Neuron (in vitro differentiated cells): ENCODE measurements around the gene SGMS1.
"Not testable (repeated sequence)": the region's sequence is repeated elsewhere in the genome, so short reads cannot be mapped to it uniquely, and the experiment has no call there.

ENCODE experiments used
- H2AFZ ChIP-seq: one replicate; pipeline ENCODE4 v1.6.1; 2013; ENCODE audit warnings: low read depth, mild to moderate bottlenecking, inconsistent platforms, low read length, moderate library complexity
- H3K27me3 ChIP-seq: one replicate; pipeline ENCODE4 v1.6.1; 2013; ENCODE audit warnings: low read length; ENCODE audit not compliant: insufficient read depth
- H3K36me3 ChIP-seq: one replicate; pipeline ENCODE4 v1.6.1; 2013; ENCODE audit warnings: low read length; ENCODE audit not compliant: insufficient read depth
- H3K4me1 ChIP-seq: one replicate; pipeline ENCODE4 v1.6.1; 2013; ENCODE audit warnings: low read length; ENCODE audit not compliant: insufficient read depth
- H3K4me3 ChIP-seq: 2 replicates; pipeline ENCODE4 v1.5.1; 2013; ENCODE audit warnings: mild to moderate bottlenecking, low read length, moderate library complexity
- H3K9me3 ChIP-seq: one replicate; pipeline ENCODE4 v1.6.1; 2013; ENCODE audit warnings: low read length

Gene SGMS1

DNA sequence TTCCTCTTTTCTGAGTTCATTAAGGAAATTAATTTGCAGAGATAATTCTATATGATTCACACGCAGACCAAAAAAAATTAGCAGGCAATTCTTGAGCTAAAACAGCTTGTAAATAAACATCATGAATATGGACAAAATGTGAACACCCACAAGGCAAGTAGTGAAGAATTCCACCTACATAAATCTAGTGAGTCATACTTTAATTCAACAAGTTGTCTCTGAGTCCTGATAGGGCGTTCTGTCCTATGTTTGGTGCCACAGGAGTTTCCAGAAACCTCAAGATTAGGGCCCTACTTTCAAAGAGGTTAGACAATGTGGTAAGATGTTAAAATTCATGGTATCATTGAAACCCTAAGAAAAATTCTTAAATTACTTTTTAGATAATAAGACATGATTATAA is 122.3 kb downstream of the SGMS1 start:
- no peaks in the 10 kb centered on the region for H3K9me3 ChIP-seq
- no peak overlapping the region for H3K4me3 ChIP-seq
- H3K4me1 ChIP-seq: no peaks in the 10 kb centered on the region
- H3K27me3 ChIP-seq: no peaks in the 10 kb centered on the region
- no peaks in the 10 kb centered on the region for H3K36me3 ChIP-seq
- no peak overlapping the region for H2AFZ ChIP-seq

- H3K36me3 ChIP-seq: no peaks in the 10 kb centered on the region
- H3K4me1 ChIP-seq: no peaks in the 10 kb centered on the region
Measured at GRCh38 chr10:50498465-50498864, 125.3 kb downstream of the SGMS1 start.

GRCh38 chr10:50497758-50498157 is 126.0 kb downstream of the SGMS1 start:
- H3K27me3 ChIP-seq: no peaks in the 10 kb centered on the region
- no peak overlapping the region for H2AFZ ChIP-seq
- H3K36me3 ChIP-seq: no peaks in the 10 kb centered on the region
- H3K4me3 ChIP-seq: no peak overlapping the region
- no peaks in the 10 kb centered on the region for H3K4me1 ChIP-seq
- no peaks in the 10 kb centered on the region for H3K9me3 ChIP-seq

More at GRCh38 chr10:50498465-50498864, 125.3 kb downstream of the SGMS1 start:
- H2AFZ ChIP-seq: no peak overlapping the region
- no peaks in the 10 kb centered on the region for H3K27me3 ChIP-seq
- no peaks in the 10 kb centered on the region for H3K9me3 ChIP-seq
- H3K4me3 ChIP-seq: no peak overlapping the region

GRCh38 chr10:50496228-50496627 is 127.5 kb downstream of the SGMS1 start:
- Histone ChIP-seq H3K9me3 (no peaks in the 10 kb centered on the region), H3K27me3 (no peaks in the 10 kb centered on the region), H3K4me3 (no peak overlapping the region), H3K4me1 (no peaks in the 10 kb centered on the region), H3K36me3 (no peaks in the 10 kb centered on the region), H2AFZ (no peak overlapping the region)

- no peaks in the 10 kb centered on the region for H3K4me1 ChIP-seq
- H3K36me3 ChIP-seq: no peaks in the 10 kb centered on the region
- H3K27me3 ChIP-seq: no peaks in the 10 kb centered on the region
- H3K9me3 ChIP-seq: no peaks in the 10 kb centered on the region
- H3K4me3 ChIP-seq: no peak overlapping the region
- no peak overlapping the region for H2AFZ ChIP-seq
Measured at GRCh38 chr10:50490241-50490640, 133.5 kb downstream of the SGMS1 start.

GRCh38 chr10:50484550-50484949 is 139.2 kb downstream of the SGMS1 start:
- not testable (repeated sequence) for H2AFZ ChIP-seq, H3K4me3 ChIP-seq, H3K36me3 ChIP-seq, H3K27me3 ChIP-seq, H3K9me3 ChIP-seq, H3K4me1 ChIP-seq

DNA sequence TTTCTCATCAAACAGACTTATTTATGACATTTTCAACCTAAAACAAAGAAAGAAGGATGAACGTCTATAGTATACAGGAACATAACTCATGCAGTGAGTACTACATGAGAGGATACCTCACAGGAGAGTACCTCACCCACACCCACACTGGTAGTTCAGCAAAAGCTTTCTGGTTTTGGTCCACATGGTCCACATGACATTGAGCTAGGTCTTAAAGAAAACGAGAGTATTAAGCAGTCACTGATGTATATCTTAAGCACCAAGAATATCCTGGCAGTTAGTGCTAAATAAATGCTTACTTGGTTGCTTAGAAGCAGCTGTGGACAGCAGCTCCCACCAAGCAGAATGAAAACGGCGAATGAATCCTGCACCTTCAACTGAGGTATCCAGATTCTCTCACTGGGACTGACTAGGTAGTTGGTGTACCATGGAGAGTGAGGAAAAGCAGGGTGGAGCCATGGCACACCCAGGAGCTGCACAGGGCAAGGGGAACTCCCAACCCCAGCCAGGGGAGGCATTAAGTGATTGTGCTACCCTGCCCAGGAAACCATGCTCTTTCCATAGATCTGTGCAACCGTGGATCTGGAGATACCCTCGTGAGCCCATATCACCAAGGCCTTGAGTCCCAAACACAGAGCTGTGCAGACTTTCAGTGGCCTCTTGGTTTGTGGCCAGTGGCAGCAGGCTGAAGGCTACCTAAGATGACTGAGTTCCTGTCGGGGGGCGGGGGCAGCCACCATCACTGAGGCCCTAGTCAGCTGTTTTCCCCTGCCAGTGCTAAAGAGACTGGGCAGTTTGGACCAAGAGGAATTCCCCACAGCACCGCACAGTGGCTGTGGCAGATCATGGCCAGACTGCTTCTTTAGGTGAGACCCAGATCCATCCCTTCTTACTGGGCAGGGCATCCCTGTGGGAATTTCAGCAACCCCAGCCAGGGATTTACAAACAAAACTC is 143.4 kb downstream of the SGMS1 start:
- Histone ChIP-seq H3K9me3 (peaks cover 10% of the 10 kb centered on the region), H2AFZ (no peak overlapping the region), H3K4me1 (no peaks in the 10 kb centered on the region), H3K4me3 (no peak overlapping the region), H3K36me3 (no peaks in the 10 kb centered on the region), H3K27me3 (no peaks in the 10 kb centered on the region)

GRCh38 chr10:50477287-50478203 is 146.2 kb downstream of the SGMS1 start:
- Histone ChIP-seq H3K9me3 (peaks cover 8% of the 10 kb centered on the region), H2AFZ (no peak overlapping the region), H3K27me3 (no peaks in the 10 kb centered on the region), H3K36me3 (no peaks in the 10 kb centered on the region), H3K4me3 (no peak overlapping the region), H3K4me1 (no peaks in the 10 kb centered on the region)

DNA sequence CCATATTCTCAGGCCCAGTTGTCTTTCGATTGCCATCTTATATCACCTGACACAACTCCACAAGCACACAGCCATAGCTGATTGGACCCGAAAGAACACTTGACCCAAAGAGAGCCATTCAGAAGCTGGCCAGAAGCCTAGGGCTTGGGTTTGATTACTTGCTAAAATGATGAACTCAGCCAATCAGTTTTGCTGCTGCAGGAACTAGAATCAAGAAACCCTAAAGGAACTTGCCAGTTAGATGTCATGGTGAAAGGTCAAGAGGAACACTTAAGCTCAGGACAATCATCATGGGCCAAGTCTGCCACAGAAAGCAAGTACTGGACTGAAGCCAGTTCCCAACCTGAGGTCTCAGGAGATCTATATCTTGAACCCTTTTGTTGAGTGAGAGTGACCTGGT is 150.0 kb downstream of the SGMS1 start:
- no peaks in the 10 kb centered on the region for H3K4me1 ChIP-seq
- H3K4me3 ChIP-seq: no peak overlapping the region
- no peaks in the 10 kb centered on the region for H3K36me3 ChIP-seq
- H2AFZ ChIP-seq: no peak overlapping the region
- no peaks in the 10 kb centered on the region for H3K9me3 ChIP-seq
- no peaks in the 10 kb centered on the region for H3K27me3 ChIP-seq

GRCh38 chr10:50472914-50473313 is 150.8 kb downstream of the SGMS1 start:
- Histone ChIP-seq H3K36me3 (no peaks in the 10 kb centered on the region), H2AFZ (no peak overlapping the region), H3K4me1 (no peaks in the 10 kb centered on the region), H3K27me3 (no peaks in the 10 kb centered on the region), H3K4me3 (no peak overlapping the region), H3K9me3 (no peaks in the 10 kb centered on the region)

DNA sequence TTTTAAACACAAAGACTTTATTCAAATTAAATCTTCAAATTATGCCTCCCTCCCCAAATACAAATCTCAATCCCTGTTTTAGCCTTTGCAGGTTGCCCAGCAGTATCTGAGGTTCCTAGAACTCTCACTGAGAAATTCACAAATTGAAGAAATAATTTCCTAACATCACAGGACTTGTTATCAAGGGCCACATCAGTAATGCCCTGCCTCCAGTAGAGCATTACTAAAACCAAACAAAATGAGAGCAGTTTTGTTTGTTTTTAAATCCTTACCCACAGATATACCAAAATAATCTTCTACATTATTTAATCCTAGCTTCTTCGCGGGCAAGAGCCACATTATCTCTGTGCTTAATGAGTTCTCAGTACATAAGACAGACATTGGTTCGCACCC is 152.2 kb downstream of the SGMS1 start:
- H2AFZ ChIP-seq: no peak overlapping the region
- no peaks in the 10 kb centered on the region for H3K36me3 ChIP-seq
- no peaks in the 10 kb centered on the region for H3K9me3 ChIP-seq
- no peak overlapping the region for H3K4me3 ChIP-seq
- no peaks in the 10 kb centered on the region for H3K4me1 ChIP-seq
- H3K27me3 ChIP-seq: no peaks in the 10 kb centered on the region

GRCh38 chr10:50470798-50471582 is 152.8 kb downstream of the SGMS1 start:
- Histone ChIP-seq H3K4me1 (no peaks in the 10 kb centered on the region), H3K27me3 (no peaks in the 10 kb centered on the region), H2AFZ (no peak overlapping the region), H3K4me3 (no peak overlapping the region), H3K9me3 (no peaks in the 10 kb centered on the region), H3K36me3 (no peaks in the 10 kb centered on the region)
